NCI-H526 treated with DMSO at 0.1 percent for 48 hours (cell line): ENCODE results near the gene DUS2.
"Not testable (repeated sequence)": the region's sequence is repeated elsewhere in the genome, so short reads cannot be mapped to it uniquely, and the experiment has no call there.

Source experiments
- DNase-seq: peaks from one replicate; lab custom pipeline; 2025; lab: John Stamatoyannopoulos, UW

DUS2 gene

DNA sequence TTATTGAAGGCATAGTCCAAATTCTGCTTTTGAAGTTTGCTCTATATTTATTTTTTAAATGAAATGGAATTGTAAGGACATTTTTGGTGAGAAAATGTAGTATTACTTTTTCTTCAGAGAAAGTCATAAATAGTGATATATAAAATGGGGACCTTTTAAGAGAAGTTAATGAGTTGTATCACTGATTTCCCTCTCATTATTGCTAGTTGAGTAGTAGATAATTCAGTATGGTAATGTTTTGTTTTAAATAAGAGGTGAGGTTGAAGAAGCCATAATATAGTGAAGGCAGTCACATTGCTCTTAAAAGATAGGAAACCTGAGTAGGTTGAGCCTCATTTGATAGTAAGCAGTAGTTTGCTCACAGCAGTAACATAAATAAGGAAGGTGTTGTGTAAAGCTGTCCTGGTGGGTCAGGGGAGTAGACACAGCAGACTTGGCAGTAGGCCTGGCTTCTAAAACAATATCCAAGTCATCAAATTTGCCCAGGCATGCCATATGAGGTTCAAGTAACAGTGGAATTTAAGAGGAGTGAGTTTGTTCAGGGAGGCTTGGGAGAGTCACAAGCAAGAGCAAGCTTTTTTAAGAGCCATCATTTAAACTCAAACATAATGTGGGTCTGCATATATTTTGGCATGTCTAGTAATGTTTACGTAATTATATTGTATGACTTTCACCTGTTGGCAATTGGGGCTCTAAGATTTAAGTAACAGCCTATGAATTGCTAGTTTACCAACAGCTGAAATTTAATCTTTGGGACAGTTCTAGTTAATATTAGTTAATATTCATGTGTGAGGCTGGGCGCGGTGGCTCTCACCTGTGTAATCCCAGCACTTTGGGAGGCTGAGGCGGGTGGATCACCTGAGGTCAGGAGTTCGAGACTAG lies 68.5 kb downstream of the DUS2 start:
- DNase-seq = peak; percentile 13

DNA sequence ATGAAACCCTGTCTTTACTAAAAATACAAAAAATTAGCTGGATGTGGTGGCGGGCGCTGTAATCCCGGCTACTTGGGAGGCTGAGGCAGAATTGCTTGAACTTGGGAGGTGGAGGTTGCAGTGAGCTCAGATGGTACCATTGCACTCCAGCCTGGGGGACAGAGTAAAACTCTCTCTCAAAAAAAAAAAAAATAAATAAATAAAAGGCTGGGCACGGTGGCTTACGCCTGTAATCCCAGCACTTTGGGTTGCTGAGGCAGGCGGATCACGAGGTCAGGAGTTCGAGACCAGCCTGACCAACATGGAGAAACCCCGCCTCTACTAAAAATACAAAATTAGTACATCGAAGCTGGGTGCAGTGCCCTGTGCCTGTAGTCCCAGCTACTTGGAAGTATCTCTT lies 69.2 kb downstream of the DUS2 start:
- DNase-seq = not testable (repeated sequence)

DNA sequence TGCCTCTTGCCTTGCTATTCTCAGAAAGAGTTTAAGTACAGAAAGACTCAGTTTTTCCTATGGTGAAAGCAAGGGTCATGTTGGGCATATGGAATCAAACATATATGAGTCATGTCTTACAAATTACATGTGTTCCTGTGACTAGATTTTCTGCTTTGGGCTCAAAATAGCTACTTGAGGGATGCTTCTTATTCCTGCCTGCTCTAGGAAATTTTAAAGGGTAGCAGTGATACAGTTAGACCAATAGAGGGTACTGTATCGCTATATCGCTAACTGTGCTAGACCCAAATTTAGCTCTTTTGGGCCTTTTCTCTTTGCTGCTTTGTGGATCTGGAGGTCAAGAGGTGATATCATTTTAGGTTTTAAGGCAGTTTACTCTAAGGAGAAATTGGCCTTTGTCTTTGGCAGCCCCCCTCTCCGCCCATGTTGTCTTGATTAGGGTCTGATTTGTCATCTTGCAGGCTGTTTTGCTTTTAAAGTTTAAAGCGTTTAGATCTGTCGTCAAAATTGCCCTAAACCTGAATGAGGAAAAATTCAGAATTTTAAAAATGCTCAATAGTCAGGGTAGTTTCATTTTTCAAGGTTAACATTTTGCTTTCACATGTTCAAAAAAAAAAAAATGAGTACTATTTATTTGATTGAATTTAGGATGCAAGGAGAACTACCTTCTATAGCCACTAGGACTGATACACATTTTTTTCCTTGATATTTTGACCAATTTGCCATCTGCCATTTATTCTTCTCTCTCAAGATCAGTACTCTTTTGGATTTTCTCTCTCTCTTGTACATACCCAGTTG lies 70.9 kb downstream of the DUS2 start:
- DNase-seq = no peak

DNA sequence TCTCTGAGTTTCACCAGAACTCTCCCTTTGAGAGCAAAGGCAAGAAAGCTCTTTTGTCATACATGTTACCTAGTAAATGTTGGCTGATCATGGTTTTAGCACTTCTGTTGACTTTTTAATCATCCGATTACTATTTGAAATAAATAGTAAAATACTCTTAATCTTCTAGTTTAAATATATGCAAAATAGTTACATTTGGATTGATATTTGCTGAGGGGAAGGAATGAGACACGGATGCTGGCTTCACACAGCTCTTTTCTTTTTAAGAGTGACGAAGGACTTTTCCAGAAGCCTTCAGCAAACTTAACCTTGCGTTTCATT lies 71.5 kb downstream of the DUS2 start:
- DNase-seq = no peak

DNA sequence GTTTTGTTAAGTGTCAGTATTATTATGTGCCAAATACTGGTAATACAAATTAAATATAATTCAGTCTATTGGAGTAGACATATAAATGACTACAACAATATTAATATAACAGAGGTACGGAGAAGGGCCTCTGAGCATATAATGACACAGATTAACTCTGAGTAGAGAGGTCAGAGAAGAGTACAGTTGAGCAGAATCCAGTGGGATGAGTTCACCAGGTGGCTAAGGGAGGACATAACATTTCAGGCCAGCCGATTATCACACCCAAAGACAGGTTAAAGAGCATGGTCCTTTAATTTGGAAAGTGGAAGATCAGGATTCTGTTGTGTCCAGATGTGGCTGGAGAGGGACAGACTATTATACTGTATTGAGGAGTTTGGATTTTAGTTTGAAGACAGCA lies 73.4 kb downstream of the DUS2 start:
- no peak for DNase-seq

DNA sequence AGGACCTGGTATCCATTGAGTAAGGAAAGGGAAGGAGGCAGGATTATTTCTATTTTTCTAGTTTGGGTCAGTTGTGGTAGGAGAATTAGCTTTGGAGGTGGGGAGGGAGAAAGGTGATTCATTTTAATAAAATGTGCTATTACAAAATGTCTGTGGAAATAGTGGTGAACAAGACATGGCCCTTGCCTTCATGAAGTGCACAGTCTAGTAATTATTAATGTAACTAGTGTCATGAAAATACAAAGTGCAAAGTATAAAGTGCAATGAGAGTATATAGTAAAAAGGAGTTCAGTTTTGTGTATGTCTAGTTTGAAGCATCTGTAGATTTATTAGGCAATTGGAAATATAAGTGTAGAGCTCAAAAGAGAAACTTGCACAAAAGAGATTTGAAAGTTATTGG lies 74.0 kb downstream of the DUS2 start:
- DNase-seq = no peak

DNA sequence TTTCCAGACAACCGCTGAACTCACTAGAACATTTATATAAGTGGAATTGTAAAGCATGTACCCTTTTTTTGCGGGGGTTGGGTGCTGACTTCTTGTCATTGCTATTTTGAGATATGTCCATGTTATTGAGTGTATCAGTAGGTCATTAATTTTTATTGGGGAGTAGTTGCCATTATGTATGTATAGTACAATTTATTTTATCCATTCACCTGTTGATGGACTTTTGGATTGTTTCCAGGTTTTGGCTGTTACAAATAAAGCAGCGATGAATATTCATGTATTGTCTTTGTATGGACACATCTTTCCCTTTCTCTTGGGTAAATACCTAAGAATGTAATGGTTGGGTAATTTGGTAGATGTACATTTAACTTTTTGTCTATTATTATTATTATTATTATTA lies 74.8 kb downstream of the DUS2 start:
- DNase-seq = no peak

DNA sequence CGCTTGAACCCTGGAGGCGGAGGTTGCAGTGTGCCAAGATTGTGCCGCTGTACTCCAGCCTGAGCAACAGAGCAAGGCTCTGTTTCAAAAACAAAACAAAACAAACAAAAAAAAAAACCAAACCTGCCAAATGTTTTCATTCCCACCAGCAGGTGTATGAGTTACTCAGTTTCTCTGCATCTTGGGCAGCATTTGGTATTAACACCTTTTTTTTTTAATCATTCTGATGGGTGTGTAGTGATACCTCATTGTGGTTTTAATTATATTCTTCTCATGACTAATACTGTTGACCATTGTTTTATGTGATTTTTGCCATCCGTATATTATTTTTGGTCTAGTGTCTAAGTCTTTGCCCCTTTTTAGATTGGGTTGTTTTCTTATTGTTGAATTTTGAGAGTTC lies 77.4 kb downstream of the DUS2 start:
- DNase-seq = no peak

DNA sequence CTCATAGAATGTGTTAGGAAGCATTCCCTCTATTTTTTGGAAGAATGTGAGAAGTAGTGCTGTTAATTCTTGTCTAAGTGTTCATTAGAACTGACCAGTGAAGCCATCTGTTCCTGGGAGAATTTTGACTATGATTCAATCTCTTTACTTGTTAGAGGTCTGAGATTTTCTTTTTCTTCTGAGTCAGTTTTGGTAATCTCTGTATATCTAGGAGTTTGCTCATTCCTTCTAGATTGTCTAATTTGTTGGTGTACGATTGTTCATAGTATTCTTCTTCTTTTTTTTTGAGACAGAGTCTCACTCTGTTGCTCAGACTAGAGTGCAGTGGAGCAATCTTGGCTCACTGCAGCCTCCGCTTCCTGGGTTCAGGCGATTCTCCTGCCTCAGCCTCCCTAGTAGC lies 82.5 kb downstream of the DUS2 start:
- DNase-seq = no peak

DNA sequence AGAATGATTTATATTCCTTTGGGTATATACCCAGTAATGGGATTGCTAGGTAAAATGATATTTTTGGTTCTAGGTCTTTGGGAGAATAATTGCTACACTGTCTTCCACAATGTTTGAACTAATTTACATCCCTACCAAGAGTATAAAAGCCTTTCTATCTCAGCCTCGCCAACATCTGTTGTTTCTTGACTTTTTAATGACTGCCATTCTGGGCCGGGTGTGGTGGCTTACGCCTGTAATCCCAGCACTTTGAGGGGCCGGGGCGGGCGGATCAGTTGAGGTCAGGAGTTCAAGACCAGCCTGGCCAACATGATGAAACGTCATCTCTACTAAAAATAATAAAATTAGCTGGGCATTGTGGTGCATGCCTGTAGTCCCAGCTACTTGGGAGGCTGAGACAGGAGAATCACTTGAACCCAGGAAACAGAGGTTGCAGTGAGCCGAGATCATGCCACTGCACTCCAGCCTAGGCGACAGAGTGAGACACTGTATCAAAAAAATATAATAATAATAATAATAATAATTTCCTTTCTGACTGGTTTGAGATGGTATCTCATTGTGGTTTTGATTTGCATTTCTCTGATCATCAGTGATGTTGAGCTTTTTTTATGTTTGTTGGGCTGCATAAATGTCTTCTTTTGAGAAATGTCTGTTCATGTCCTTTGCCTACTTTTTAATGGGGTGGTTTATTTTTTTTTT lies 84.3 kb downstream of the DUS2 start:
- not testable (repeated sequence) for DNase-seq

DNA sequence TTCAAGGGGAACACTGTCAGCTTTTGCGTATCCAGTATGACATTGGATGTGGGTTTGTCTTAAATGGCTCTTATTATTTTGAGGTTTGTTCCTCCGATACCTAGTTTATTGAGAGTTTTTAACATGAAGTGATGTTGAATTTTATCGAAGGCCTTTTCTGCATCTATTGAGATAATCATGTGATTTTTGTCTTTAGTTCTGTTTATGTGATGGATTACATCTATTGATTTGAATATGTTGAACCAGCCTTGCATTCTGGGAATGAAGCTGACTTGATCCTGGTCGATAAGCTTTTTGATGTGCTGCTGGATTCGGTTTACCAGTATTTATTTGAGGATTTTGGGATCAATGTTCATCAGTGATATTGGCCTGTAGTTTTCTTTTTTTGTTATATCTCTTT lies 86.1 kb downstream of the DUS2 start:
- not testable (repeated sequence) for DNase-seq

DNA sequence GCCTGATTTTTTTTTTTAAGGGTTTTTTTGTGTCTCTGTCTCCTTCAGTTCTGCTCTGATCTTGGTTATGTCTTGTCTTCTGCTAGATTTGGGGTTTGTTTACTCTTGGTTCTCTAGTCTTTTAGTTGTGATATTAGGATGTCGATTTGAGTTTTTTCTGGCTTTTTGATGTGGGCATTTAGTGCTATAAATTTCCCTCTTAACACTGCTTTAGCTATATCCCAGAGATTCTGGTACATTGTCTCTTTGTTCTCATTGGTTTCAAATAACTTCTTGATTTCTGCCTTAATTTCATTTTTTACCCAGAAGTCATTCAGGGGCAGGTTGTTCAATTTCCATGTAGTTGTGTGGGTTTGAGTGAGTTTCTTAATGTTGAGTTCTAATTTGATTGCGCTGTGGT lies 87.5 kb downstream of the DUS2 start:
- not testable (repeated sequence) for DNase-seq

DNA sequence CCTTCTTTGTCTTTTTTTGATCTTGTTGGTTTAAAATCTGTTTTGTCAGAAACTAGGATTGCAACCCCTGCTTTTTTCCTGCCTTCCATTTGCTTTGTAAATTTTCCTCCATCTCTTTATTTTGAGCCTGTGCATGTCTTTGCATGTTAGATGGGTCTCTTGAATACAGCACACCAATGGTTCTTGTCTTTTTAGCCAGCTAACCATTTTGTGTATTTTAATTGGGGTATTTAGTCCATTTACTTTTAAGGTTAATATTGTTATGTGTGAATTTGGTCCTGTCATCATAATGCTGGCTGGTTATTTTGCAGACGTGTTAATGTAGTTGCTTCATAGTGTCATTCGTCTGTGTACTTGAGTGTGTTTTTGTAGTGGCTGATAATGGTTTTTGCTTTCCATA lies 88.3 kb downstream of the DUS2 start:
- DNase-seq = no peak

DNA sequence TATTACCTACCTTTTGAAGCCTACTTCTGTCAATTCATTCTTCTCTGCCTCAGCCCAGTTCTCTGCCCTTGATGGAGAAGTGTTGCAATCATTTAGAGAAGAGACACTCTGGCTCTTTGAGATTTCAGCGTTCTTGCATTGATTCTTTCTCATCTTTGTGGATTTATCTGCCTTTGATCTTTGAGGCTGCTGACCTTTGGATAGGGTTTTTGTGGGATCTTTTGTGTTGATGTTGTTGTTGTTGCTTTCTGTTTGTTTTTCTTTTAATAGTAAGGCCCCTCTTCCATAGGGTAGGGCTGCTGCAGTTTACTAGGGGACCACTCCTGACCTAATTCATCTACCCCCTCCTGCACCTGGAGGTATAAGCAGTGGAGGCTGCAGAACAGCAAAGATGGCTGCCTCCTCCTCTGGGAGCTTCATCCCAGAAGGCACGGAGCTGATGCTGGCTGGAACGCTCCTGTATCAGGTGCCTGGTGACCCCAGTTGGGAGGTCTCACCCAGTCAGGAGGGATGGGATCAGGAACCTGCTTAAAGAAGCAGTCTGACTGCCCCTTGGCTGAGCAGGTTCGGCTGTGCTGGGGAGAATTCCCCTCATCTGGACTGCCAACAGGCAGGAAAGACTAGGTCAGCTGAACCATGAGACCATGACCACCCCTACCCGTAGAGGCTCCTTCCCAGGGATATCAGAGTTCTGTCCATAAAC lies 90.1 kb downstream of the DUS2 start:
- no peak for DNase-seq

DNA sequence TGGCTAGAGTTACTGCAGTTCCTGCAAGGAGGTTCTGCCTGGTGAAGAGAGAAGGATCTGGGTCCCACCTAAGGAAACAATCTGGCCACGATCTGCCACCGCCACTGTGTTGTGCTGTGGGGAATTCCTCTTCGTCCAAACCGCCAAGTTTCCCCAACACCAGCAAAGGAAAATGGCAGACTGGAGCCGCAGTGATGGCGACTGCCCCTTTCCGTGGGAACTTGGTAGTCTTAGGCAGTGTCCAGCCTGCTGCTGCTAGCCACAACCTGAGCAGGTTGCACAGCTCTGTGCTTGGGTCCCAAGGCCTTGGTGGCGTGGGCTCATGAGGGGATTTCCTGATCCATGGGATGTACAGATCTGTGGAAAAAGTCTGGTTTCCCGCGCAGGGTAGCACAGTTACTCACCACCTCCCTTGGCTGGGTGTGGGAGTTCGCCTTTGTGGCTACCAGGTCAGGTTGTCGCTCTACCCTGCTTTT lies 90.7 kb downstream of the DUS2 start:
- no peak for DNase-seq

DNA sequence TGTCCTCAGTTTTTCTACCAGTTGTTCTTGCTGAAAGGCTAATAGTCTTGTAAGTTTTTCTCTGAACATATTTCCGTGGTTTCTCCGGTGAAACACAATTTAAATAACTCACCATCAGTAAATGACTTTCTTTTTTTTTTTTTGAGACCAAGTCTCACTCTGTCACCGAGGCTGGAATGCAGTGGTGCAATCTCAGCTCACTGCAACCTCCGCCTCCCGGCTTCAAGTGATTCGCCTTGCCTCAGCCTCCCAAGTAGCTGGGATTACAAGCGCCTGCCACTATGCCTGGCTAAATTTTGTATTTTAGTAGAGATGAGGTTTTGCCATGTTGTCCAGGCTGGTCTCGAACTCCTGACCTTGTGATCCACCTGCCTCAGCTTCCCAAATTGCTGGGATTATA lies 91.9 kb downstream of the DUS2 start:
- DNase-seq = not testable (repeated sequence)

DNA sequence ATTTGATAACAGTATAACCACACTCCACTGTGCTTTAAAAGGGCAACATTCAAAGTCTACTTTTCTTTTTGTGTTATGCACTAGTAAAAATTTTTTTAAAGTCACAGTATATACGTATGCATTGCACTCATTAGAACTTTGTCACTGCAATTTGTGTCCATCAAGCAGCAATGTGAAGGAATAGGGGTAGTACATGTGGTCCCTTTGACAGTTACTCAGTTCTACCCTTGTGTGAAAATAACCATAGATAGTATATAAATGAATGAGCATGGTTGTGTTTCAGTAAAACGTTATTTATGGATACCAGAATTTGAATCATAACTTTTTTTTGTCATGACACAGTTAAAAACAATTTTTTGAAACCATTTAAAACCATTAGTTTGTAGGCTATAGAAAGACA lies 92.8 kb downstream of the DUS2 start:
- no peak for DNase-seq

DNA sequence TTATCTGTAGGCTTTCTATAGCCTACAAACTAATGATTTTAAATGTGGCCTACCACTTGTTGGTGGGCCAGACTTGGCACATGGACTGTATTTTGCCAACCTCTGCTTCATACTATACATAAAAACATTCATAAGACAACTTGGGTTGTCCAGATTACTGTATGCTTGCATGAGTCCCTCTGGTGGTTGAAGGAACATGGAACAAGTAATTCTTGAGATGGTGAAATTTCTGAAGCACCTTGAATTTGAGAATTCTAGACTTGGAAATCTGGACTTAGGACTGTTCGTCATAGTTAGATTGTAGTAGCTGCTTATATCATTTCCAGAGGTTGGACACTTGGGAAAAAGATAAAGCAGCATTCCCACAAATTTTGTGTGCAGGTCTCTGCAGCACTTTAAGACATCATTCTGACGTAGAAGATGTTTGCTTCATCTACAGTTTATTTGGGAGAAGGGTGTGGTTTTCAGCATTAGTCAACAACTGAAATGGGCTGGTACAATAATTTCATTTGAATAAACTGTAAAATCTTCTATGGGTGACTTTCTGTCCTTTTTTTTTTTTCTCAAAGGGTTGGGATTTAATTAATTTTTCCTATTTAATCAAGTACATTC lies 93.3 kb downstream of the DUS2 start:
- no peak for DNase-seq

DNA sequence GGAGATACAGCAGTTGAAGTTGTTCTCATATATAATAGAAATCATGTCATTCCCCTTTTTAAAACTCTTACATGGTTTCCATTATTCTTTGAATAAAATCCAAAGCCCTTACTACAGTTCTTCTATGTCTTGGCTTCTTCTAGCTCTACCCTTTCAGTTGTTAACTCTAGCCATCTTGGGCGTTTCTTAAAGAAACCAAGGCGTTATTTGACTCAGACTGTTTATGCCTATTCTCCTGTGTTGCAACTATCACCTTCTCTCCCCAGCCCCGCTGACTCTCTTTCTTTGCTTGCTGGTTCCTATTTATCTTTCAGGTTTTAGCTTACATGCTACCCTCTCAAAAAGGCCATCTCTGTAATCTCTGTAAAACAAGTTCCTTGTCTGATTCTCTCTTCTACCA lies 94.8 kb downstream of the DUS2 start:
- DNase-seq = no peak

DNA sequence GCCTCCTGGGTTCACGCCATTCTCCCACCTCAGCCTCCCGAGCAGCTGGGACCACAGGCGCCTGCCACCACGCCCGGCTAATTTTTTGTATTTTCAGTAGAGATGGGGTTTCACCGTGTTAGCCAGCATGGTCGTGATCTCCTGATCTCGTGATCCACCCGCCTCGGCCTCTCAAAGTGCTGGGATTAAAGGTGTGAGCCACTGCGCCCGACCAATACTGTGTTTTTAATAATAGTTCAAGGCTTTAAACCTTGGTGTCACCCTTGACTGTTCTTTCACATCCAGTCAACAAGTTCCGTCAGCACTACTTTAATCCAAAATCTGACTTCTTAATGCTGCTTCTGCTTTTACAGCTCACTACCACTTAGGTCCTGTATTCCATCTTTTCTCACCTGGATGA lies 95.9 kb downstream of the DUS2 start:
- DNase-seq = not testable (repeated sequence)

DNA sequence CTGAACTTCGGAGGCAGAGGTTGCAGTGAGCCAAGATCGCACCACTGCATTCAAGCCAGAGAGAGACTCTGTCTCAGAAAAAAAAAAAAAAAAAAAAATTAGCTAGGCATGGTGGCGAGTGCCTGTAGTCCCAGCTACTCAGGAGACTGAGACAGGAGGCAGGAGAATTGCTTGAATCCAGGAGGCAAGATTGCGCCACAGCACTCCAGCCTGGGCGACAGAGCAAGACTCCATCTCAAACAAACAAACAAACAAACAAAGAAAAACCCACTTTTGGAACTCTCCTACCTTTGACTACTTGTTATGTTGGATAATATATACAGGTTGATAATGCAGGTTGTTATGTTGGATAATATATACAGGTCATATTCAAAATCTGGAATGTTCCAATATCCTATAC lies 97.4 kb downstream of the DUS2 start:
- not testable (repeated sequence) for DNase-seq

DNA sequence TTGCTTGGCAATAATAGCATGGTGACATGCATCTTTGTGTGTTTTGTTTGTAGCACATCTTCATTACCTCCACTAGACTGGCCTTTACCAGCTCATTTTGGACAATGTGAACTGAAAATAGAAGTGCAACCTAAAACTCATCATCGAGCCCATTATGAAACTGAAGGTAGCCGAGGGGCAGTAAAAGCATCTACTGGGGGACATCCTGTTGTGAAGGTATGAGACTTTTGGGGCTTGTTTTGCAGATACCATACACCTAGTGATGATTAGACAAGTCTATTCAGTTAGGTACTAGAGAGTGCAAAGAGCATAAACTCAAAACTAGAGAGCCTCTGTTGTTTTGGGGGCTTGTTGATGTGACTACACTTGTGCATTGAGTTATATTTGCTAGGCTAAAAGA lies 103.3 kb downstream of the DUS2 start:
- DNase-seq = no peak
